Stimulated activated CD4-positive, alpha-beta T cell treated with anti-CD3 and anti-CD28 coated beads, Interleukin-15, amount 100 ng/mL, for 1 hour (primary cell): ENCODE measurements around the gene CHI3L2.

ENCODE experiments used
- DNase-seq, 2 donors: peaks; one replicate each; pipeline ENCODE4 v3.0.0-alpha.2; 2020; ENCODE audit warnings: low read depth in 1 of 2, low spot score in 1 of 2

The CHI3L2 gene

DNA sequence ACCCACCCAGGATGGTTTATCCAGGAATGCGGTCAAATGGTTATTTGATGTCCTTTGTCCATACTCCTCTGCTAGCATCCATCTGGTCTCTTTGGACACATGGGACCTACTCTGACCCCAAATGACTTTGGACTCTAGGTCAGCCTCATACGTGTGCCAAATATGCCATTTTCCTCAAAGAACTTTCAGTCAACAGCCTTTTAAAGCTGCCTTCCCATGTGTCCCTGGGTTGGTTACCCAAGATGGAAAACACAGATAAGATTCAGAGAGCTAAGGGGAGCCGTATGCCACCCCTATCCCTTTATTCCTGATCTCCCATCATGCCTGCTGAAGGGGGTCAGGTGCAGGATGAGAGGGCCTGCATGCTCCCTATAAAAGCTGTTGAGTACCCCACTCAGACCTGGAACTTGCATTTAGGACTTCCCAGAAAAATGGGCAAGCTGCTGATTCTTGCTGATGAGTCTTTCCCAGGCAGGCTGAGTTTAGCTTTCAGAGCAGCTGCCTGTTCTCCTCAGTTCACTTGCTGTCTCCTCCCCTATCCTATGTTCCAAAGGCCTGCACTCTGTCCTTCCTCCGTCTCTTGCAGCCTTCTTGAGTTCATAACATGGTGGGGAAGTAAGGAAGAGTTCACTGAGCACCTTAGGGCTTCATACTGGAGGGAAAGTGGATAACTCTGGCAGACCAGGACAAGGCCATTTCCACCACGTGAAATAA lies 19.8 kb downstream of the CHI3L2 start:
- DNase-seq: no peak

DNA sequence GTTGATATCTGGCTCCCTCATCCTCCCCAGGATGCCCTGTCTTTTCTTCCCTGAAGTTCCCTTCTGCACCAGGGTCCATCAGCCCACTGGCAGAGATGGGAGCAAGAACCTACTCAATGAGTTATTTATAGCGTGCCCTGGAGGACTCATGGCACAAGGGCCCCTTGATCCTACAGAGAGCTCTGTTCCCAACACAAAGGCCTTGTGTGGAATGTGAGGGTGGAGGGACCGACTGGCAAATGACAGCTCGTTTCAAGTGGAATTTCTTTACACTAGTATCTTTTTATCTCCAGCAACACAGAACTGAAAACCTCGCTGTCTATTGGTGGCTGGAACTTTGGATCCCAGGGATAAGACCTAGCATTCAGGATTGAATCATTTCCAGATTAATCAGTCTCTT lies 22.4 kb downstream of the CHI3L2 start:
- DNase-seq: no peak

DNA sequence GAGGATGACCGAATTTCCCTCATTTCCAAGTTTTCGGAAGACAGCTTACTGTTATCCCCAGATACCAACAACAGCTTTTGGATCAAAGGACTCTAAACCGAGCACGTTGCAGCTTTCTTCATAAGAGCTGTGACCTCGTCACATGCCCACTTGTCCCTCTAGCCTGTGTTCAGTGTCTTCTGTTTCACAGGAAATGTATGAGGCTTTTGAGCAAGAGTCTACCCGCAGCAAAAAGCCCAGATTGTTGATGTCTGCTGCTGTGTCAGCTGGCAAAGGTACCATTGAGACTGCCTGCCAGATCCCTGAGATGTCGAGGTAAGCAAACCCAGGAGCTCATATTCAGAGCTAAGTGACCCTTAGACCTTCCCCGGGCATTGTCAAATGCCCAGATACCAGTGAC lies 24.1 kb downstream of the CHI3L2 start:
- DNase-seq: no peak

DNA sequence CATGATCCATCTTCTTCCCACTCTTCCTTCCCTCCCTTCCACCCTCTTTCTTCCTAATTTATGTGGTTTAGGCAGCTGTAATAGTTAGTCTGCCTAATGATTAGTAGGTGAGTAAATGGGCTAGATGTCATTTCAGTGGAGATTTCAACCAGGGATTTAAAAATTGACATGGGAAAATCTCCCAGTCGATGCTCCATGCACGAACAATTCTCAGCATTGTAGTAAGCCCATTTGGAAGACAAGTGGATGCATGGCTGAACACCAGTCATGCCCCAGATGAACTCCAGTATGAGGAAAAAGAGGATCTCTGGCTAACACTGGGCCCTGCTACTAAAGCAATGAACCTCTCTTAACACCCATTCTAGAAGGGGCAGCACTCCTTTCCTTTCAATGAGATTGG lies 25.3 kb downstream of the CHI3L2 start:
- no peak for DNase-seq

DNA sequence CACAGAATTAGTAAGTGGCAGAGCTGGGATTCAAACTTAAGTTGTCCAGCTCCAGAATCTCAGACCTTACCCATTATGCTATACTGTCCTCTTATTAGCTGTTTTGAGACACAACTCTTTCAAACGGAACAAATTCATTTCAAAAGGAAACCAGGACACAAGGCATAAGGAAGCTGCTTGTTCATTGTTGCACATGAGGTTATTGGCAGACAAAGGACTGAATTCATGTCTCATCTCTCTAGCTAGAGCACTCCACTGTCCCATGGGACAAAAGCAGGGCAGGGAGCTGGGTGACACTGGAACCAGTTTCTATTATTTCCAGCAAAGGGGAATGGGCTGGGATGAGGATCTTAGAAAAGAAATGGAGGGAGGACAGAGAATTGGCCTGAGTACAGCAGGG lies 26.4 kb downstream of the CHI3L2 start:
- no peak for DNase-seq

DNA sequence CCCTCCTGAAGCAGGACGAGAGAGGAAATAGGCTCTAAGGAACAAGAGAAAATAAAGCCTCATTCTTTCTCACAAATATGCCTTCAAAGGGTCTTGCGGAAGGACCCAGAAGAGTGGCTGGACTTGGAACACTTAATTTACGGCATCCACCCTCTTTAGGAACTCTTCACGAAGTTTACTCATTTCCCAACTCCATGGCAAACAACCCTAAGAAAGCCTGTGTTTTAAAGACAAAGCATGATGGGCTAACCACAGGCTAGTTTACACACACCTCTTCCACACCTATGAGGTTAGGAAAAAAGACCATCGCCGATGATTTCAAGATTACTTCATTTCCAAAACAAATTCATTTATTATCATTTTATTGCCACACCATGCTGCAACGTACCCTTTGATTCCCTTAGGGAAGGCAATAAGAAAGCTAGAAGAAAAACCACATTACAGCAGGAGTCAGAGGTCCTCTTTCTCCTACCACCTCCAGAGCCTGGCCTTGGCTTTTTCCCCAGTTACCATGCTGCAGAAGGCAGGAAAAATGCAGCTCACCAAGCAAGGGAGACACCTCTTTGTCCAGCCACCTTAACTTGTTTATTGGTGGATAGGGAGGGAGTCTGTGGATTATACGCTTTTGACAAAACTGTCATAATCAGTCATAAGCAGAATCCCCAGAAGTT lies 29.6 kb downstream of the CHI3L2 start:
- no peak for DNase-seq

DNA sequence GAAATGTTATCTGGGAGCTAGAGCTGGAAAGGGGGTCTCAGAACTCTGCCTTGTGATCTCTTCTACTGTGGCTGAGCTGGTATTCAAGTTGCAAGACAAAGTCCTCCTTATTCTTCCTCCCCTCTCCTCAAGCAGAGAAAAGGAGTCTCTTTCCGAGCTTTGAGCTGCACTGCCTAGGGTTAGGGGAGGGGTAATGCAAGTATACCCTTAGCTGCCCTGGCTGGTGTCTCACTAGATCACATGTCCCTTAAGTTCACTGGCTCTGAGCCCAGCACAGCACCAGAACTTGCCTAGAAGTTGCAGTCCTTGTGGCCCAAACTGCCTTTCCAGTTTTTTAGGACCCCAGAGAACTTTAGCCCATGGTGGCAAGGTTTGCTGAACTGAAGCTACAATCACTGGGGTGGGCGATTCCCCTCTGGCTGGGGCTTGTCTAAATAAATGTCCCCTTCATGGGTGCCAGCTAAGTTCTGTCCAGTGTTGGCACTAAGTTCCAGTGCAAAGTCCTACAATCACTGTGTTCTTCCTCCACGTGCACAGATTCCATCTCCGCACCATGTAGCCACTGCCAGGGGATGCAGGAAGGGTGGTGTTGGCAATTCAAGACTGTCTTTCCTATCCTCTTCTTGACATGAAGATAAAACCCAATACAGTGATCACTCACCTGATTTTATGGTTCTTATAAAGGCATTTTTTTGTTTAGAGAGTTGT lies 40.4 kb downstream of the CHI3L2 start:
- DNase-seq: no peak

DNA sequence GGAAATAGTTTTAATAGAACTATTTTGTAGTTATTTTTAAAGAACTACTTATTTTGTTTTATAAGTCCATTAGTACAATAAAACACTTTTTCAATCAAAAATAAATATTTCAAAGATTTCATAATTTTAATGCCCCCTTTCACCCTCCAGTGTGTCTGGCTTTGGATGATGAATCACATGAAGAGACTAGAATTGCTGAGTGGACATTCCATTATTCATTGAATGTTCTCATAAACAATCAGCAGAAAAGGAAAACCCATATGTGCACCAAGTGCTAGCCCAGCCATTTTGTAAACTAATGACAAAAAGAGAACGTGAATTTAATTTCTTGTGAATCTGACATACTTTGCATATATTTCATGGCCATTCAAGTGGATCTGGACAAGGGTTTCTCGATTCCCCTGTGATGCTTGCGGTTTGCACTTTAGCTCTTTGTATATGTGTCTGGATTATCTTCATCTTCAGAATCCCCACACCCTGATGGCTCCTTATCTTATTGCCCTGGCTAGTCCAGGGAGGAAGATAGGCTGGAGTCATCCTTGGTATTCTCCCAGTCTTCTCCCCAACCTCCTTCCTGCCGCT lies 42.4 kb downstream of the CHI3L2 start:
- DNase-seq: no peak

DNA sequence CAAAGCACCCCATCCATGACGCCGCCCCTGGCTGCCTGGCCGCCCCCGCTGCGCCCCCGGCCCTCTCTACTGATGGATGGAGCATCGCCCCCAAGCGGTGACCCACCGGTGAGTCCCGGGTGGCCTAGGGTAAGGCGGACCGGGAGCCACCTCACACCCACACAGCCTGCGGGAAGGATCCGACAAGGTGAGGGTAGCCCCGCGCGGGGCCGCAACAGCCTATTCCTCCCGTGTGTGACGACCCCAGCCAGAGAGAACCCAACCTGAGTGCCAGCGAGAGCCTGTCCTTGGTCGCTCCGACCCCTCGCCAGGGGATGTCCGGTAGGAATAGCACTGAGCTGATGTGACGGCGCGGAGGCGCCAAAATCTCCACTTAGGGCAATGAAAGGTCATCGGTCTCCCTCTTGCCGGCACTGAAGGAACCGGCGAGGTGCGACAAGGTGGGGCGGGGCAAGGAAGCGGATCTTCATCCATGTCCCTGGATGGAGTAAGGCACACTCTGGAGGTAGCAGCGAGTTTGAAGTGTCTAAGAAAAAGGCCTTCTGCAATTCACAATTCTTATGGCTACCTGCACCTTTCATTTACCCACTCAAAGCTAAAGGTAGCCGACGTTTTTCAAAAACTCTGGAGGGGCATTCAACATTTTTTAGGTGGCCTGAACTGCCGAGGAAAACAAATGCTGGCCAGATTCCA lies 43.4 kb downstream of the CHI3L2 start:
- DNase-seq: no peak

DNA sequence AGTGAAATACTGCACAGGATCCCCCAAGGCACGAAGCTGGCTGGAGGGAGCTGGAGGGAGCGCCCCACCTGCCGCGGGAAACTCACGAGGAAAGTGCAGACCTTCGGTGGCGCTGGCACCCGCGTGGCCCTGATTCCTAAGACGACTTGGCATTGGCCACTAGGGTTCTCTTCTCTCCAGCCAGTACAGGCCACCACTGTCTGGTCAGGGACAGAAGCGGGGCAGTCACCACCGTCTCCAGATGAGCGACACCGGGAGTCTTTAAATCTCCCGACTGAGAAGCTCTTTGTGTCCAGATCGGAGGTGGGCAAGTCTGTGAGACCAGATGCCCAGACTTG lies 43.9 kb downstream of the CHI3L2 start:
- no peak for DNase-seq

DNA sequence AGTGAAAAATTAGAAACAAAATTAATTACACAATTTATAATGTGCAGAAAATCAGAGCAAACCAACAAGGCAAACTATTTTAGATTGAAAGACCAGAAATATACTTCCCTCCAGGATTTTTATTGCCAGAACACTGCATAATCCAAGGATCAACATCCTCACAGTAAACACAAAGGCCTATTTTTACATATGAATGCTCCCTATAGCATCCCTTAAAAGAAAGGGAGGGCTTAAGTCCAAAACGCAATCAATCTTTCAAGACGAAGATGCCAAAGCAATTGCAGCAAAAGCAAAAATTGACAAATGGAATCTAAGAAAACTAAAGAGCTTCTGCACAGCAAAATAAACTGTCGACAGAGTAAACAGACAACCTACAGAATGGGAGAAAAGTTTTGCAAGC lies 44.6 kb downstream of the CHI3L2 start:
- DNase-seq: no peak

DNA sequence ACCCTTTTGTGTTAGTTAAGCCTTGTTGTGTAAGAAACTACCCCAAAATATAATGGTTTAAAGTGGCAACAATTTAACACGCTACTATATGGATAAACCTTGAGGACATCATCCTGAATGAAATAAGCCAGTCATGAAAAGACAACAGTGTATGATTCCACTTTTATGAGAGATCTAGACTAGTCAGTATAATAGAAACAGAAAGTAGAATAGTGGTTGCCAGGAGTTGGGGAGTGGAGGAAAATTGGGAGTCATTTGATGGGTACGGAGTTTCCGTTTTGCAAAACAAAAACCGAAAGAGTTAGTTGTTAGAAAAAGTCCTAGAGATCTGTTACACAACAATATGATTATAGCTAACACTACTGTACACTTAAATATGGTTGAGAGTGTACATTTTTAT lies 47.1 kb downstream of the CHI3L2 start:
- no peak for DNase-seq

DNA sequence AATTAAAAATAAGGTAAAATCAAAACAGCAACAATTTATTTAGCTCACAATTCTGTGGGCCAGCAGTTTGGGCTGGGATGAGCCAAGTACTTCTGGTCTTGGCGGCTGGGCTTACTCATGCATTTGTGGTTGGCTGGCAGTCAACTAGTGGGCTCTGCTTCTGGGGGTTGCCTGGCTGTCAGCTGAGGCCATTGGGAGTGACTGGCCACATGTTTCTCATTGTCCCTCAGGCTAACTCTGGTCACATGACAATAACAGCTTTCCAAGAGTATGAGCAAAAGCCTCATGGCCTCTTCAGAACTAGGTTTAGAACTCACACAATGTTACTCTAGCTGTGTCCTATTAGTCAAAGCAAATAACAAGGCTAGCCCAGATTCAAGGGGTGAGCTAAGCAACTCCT lies 47.6 kb downstream of the CHI3L2 start:
- DNase-seq: no peak

DNA sequence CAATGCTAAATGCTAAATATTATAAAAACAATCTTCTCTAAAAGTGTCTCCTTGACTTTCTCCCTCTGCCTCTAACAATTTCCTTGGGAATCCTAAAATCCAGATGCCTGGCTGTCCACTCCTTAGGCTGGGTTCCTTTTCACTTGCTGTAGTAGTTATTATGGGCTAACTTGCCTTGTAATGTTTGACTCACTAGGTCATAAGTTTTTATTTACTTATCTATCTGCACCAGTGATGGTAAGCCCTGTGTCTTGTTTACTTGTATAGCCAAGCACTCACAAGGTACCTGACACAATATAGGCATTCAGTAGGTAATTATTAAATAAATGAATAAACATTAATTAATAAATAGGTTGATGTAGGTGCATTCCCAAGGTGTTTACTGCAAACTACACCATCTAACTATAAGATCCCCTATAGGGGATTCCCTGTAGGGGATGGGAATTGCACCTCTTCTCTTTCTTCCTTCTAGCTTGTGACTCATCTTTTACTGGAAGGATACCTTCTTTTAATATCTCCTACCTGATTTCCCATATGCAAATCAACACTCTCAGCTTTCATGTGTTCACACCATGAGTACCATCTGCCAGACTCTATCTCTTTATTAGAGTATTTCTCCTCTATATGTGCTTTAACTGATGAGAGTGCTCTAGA lies 48.4 kb downstream of the CHI3L2 start:
- no peak for DNase-seq

DNA sequence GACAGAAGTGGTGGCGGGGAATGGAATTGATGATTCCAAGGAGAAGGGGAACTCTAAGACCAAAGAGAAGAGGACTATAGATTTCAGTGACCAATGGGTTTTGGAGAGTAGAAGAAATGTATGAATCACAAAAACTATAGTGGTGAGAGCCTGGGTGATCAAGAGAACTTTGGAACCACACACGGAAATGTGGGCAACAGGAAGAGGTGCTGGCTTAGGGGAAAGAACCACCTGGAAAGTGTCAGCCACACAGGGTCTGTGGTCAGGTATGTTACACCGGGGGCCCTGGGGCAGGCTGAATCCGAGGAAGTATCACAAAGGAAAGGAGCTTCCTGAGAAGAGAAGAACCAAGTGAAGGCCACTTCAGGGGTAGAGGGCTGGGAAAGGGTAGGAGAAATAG lies 51.6 kb downstream of the CHI3L2 start:
- no peak for DNase-seq

DNA sequence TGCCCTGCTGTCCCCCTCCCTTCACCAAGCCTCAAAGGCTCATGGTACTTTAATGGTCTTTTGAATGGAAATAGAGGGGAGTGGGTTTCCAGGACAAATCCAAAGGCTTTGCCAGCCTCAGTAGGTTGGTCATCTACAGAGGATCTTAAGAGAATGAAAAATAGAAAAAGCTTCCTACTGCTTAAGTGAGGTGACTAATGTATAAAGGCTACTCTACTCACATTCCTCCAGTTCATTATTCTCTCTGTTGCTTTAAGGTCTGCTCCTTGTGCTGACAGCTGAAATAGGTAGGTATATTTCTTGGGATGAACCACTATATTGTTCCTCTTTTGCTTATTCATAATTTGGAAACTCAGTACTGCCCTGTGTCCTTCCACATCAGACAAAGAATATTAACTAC lies 52.8 kb downstream of the CHI3L2 start:
- DNase-seq: no peak

DNA sequence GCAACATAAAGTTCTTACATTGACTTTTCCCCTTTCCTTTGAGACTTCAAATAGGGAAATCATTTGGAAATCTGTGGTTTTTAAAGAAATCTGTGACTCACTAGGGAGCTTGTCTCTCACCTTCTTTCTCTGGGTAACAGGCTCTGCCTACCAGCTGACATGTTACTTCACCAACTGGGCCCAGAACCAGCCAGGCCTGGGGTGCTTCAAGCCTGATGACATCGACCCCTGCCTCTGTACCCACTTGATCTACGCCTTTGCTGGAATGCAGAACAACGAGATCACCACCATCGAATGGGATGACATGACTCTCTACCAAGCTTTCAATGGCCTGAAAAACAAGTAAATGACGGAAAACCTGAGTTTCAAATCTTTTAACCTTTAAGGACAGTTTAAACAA lies 53.9 kb downstream of the CHI3L2 start:
- DNase-seq: no peak

DNA sequence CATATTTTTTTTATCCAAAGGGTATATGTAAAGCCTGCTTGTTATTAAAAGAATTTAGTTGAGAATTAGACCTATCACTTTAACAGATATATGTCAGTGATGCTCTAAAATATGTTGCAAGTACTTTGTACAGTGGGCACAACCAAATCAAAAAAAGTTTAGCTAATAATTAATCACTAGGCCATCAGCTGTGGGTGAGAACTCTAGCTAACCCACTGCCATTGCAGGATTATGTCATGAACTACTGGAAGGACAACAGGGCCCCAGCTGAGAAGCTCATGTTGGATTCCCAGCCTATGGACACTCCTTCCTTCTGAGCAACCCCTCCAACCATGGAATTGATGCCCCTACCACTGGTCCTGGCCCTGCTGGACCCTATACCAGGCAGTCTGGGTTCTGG lies 56.3 kb downstream of the CHI3L2 start:
- DNase-seq: no peak

DNA sequence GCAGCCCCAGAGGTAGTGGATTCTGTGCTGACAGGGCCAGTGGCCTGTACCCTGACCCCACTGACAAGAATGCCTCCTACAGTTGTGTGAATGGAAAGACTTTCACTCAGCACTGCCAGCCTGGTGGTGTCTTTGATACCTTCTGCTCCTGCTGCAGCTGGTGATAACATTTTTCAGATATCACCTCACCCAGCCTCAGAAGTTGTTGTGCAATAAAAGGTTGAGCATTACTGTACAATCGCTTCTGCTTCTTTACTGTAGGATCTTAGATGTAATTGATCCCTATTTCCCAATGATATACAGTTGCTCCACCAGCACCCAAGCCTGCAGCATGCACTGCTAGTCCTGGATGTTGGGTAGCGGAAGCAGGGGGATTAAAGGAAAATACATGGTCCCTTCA lies 58.4 kb downstream of the CHI3L2 start:
- DNase-seq: no peak

DNA sequence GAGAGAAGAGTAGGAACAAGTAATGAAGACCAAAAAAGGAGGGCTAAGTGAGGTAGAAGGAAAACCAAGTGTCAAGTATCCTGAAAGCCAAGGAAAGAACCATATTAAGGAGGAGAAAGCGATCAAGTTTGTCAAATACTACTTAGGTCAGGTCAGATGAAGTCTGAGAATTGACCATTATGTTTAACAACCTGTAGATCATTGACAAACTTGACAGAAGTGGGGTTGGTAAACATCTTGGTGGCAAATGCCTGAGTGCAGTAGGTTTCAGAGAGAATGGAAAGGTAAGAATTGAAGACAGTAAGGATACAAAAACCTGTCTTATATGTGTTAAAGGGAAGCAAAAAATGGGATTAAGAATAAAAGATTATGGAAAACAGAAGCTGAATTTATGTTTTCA lies 59.4 kb downstream of the CHI3L2 start:
- no peak for DNase-seq

DNA sequence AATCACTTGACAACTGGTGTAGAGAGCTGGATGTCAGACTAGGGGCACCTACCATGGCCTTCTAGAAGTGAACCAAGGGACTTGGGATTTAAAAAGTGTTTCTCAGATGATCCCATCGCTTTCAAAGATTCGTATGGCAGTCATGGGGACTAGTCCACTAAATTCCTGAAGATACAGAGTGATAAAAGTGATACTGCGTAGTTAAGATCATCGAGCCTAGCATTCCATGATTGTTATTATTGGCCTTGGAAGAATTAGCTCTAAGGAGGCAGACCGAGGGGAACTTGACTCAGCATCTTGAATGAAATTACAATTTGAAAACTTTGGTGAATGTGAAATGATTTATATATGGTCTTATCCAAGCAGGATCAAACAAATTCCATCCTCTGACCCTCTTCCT lies 61.9 kb downstream of the CHI3L2 start:
- no peak for DNase-seq
